ENCODE data around the gene TUT1.

DNA sequence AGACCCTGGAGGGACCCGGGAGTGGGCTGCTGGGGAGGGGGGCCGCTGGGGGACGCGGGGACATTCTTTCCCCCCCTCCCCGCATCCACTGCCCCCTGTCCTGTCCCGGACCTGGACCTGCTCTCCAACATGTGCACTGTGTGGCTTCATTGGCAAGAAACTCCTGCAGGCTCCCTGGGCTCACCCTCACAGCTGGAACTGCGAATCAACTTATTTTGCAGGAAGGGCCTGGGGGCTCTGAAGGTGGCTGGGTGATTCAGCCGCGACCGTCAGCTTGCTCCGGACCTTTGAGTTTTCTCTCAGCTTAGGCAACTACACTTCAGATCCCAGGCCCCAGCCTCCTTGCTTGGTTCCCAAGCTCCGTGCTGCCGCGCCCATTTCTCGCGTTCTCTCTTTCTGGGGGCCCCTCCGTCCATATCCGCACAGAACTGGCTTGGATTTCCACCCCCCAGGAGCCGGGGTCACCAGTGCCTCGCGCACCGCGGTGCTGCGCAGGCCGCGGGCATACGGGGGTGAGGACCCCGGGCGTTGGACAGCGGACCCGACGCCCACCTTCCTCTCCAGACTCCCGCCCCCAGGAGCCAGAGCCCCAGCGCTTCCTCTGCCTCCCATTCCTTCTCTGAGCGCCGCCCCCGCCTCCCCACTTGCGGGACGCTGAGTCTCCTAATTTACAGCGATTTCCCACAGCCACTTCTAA is 44.2 kb downstream of the TUT1 start:
- TF ChIP-seq, protein P1, sequence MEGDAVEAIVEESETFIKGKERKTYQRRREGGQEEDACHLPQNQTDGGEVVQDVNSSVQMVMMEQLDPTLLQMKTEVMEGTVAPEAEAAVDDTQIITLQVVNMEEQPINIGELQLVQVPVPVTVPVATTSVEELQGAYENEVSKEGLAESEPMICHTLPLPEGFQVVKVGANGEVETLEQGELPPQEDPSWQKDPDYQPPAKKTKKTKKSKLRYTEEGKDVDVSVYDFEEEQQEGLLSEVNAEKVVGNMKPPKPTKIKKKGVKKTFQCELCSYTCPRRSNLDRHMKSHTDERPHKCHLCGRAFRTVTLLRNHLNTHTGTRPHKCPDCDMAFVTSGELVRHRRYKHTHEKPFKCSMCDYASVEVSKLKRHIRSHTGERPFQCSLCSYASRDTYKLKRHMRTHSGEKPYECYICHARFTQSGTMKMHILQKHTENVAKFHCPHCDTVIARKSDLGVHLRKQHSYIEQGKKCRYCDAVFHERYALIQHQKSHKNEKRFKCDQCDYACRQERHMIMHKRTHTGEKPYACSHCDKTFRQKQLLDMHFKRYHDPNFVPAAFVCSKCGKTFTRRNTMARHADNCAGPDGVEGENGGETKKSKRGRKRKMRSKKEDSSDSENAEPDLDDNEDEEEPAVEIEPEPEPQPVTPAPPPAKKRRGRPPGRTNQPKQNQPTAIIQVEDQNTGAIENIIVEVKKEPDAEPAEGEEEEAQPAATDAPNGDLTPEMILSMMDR (conservative IDR thresholded peaks at IDR 0.05), result no peak
- TF ChIP-seq EZH2 (IDR thresholded peaks at IDR 0.05; ENCODE audit: low read depth), result no peak
